Activated CD8-positive, alpha-beta T cell treated with anti-CD3 and anti-CD28 coated beads for 36 hours (primary cell): ENCODE measurements around the gene KLHL17. TPM values are rescaled to one million over a fixed set of nuclear protein-coding genes. Genes with fewer than 3 reads are reported as not detected.
"Not testable (repeated sequence)": the region's sequence is repeated elsewhere in the genome, so short reads cannot be mapped to it uniquely, and the experiment has no call there.

Experiments
- ATAC-seq: fragments of 200-7000 bp; cut with Tn5 transposase; one replicate; pipeline ENCODE4 v1.10.0; 2021; ENCODE audit warnings: mild to moderate bottlenecking, moderate library complexity
- CTCF ChIA-PET: fragments of 350-600 bp; sonication (Branson Sonifier 250); formaldehyde crosslinking; loops from one replicate; lab custom pipeline; 2021; ENCODE audit warnings: antibody characterized with exemption; lab: Charles Lee
- POLR2A ChIA-PET: fragments of 350-600 bp; sonication (Branson Sonifier 250); formaldehyde crosslinking; loops from one replicate; lab custom pipeline; 2021; ENCODE audit warnings: antibody characterized with exemption; lab: Charles Lee
- DNase-seq: peaks from one replicate; pipeline ENCODE4 v3.0.0-alpha.2; 2020
- H3K27ac Mint-ChIP-seq: one replicate; pipeline ENCODE4 v1.8.0; 2021; ENCODE audit warnings: mild to moderate bottlenecking, mixed read lengths
- H3K27me3 Mint-ChIP-seq: one replicate; pipeline ENCODE4 v1.8.0; 2021; ENCODE audit warnings: mixed read lengths
- H3K36me3 Mint-ChIP-seq: one replicate; pipeline ENCODE4 v1.8.0; 2021; ENCODE audit warnings: low read depth, mixed read lengths
- H3K4me1 Mint-ChIP-seq: one replicate; pipeline ENCODE4 v1.8.0; 2021; ENCODE audit warnings: low read depth, mixed read lengths
- H3K4me3 Mint-ChIP-seq: one replicate; pipeline ENCODE4 v1.8.0; 2021; ENCODE audit warnings: mild to moderate bottlenecking, moderate library complexity, mixed read lengths
- H3K9me3 Mint-ChIP-seq: one replicate; pipeline ENCODE4 v1.8.0; 2021; ENCODE audit warnings: mixed read lengths
- intact Hi-C: fragments of 100-400 bp; cut with micrococcal nuclease; formaldehyde crosslinking; loops from one replicate; pipeline ENCODE4 v1.10.0; 2022
- total RNA-seq, 2 experiments: library from RNA; stranded (reverse); gene quantifications; one replicate each; pipeline ENCODE4 v1.2.3, GENCODE V29; 2021
- TF ChIP-seq, protein P1 (sequence below): fragments of 200-600 bp; IDR thresholded peaks from one replicate; pipeline ENCODE4 v1.8.0; 2022; ENCODE audit warnings: antibody characterized with exemption, mild to moderate bottlenecking

Gene KLHL17
- total RNA-seq, 2 experiments from 2014 or later, result 27.8 to 31.2 TPM

DNA sequence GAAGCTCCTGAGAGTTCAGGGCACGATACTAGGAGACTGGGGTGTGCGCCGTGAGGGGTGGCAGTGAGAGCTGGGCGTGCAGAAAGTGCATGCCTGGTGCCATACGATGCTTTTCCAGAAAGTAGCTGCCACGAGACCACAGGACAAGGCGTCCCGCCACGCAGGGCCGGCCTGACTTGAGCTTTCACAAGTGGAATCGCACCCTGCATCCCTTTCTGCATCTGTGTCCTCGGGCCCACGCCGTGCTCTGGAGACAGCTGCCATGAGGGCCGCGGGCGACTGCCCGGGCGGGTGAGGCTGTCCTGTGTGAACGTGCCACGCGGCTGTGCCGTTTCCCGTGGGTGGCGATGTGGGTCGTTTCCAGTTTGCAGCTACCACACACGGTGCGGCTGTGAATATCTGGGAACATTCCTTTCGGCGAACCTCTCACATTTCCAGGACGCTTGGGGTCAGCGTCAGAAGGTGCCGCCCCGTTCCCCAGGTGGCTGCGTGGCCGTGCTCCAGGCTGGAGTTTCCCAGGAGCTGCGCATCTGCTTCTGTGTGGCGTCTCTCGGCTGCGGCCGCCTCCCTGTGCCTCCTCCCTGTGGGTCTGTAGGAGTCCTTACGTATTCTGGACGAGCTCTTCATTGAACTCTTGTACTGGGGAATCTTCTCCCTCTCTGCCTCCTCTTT, 22.5 kb downstream of the KLHL17 start:
- intact Hi-C loops, result no loop called here

DNA sequence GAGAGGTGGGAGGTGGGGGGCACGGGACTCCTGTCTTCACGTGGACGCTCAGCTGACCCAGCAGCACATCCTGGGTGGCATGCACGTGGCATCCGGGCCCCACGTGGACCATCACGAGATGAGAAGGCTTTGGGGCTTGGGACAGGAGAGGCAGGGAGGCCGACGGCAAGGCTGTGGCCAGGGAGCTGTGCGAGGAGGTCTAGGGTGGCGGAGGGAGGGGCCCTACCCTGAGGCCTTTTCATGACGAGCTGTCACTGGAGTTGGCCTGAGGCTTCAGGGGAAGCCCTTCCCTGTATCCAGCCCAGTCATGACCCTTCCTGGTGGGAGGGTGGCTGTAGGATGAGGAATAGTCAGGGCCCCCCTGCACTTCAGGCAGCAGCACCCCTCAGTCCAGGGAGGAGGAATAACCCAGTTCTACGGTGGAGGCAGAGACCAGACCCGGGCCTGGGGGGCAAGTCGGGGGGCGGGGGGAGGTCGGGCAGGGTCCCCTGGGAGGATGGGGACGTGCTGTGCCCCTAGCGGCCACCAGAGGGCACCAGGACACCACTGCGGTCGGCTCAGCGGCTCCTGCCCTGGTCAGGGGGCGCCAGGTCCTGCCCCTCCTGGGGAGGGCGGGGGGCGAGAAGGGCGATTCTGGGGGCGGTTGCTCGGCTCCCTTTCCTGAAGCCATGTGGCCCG, 23.6 kb downstream of the KLHL17 start:
- Mint-ChIP-seq H3K9me3 (no peaks in the 10 kb centered on the region), H3K36me3 (no peaks in the 10 kb centered on the region), H3K27me3 (peaks cover 27% of the 10 kb centered on the region), H3K27ac (no peak overlapping the region), H3K4me1 (no peaks in the 10 kb centered on the region), H3K4me3 (no peak overlapping the region)
- ChIA-PET POLR2A (interaction anchor here (1.0 to 1.2 kb wide), 2 partner anchors 12 to 33 kb away, joined by 3 to 4 read pairs; no protein-coding TSS in a partner anchor), CTCF (interaction anchor here (0.6 to 4.6 kb wide), 32 partner anchors 10 to 458 kb away, joined by 3 to 37 read pairs (median 4); partner anchors contain the start of genes C1orf159, HES4, ISG15 and PLEKHN1)
- intact Hi-C loops, result no loop called here
- ATAC-seq (peak; percentile 93), DNase-seq (peak; percentile 73)
- TF ChIP-seq, protein P1, sequence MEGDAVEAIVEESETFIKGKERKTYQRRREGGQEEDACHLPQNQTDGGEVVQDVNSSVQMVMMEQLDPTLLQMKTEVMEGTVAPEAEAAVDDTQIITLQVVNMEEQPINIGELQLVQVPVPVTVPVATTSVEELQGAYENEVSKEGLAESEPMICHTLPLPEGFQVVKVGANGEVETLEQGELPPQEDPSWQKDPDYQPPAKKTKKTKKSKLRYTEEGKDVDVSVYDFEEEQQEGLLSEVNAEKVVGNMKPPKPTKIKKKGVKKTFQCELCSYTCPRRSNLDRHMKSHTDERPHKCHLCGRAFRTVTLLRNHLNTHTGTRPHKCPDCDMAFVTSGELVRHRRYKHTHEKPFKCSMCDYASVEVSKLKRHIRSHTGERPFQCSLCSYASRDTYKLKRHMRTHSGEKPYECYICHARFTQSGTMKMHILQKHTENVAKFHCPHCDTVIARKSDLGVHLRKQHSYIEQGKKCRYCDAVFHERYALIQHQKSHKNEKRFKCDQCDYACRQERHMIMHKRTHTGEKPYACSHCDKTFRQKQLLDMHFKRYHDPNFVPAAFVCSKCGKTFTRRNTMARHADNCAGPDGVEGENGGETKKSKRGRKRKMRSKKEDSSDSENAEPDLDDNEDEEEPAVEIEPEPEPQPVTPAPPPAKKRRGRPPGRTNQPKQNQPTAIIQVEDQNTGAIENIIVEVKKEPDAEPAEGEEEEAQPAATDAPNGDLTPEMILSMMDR, result peak; percentile 99

More for the DNA sequence above, 22.5 kb downstream of the KLHL17 start:
- Mint-ChIP-seq H3K9me3 (no peaks in the 10 kb centered on the region), H3K4me1 (peaks cover 4% of the 10 kb centered on the region), H3K27me3 (peaks cover 26% of the 10 kb centered on the region), H3K36me3 (no peaks in the 10 kb centered on the region), H3K4me3 (no peak overlapping the region), H3K27ac (no peak overlapping the region)
- ATAC-seq (no peak), DNase-seq (no peak)
- POLR2A ChIA-PET, result interaction anchor here (1.0 to 1.7 kb wide), 4 partner anchors 13 to 34 kb away, joined by 3 to 4 read pairs (median 4); partner anchors contain the start of gene ISG15
- CTCF ChIA-PET, result interaction anchor here (0.7 to 4.6 kb wide), 13 partner anchors 11 to 308 kb away, joined by 3 to 37 read pairs (median 5); partner anchors contain the start of genes ISG15 and PLEKHN1
- TF ChIP-seq, protein P1, result no peak

DNA sequence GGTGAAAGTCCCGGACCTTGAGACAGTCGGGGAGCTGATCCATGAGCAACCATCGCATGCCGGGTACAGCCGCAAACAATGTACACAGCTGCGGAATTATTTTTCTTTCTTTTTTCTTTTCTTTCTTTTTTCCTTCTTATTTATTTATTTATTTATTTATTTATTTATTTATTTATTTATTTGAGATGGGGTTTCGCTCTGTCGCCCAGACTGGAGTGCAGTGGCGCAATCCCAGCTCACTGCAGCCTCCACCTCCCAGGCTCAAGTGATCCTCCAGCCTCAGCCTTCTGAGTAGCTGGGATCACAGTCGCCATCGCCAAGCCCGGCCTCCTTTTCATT, 24.1 kb downstream of the KLHL17 start:
- POLR2A ChIA-PET, result interaction anchor here (1.5 kb wide), 1 partner anchor 13 kb away, joined by 3 read pairs; no protein-coding TSS in a partner anchor
- intact Hi-C loops, result no loop called here
- no peak overlapping the region for H3K4me3 Mint-ChIP-seq

DNA sequence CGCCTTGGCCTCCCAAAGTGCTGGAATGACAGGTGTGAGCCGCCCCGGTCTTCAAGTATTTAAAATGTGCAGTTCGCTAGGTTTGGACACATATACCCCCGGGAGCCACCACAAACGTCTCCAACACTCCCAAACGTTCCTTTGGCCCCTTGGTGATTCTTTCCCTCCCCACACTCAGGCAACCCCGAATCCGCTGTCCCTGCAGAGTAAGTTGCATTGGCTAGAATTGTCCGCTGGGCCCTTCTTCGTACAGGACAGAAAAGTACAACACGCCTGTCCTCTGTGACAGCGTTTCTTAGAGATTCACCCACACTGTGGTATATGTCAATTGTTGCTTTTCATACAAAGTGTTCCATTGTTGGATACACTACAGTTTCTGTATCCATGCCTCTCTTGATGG, 24.7 kb downstream of the KLHL17 start:
- ATAC-seq, result no peak
- no peak for DNase-seq
- Mint-ChIP-seq H3K27ac (no peak overlapping the region), H3K4me3 (no peak overlapping the region), H3K27me3 (peaks cover 33% of the 10 kb centered on the region), H3K4me1 (no peaks in the 10 kb centered on the region), H3K36me3 (no peaks in the 10 kb centered on the region), H3K9me3 (no peaks in the 10 kb centered on the region)
- ChIA-PET CTCF (interaction anchor here (0.9 to 4.6 kb wide), 12 partner anchors 8 to 306 kb away, joined by 3 to 37 read pairs (median 8); partner anchors contain the start of gene PLEKHN1), POLR2A (interaction anchor here (1.5 kb wide), 1 partner anchor 12 kb away, joined by 3 read pairs; no protein-coding TSS in a partner anchor)
- TF ChIP-seq, protein P1, result no peak
- intact Hi-C loops, result no loop called here

More for the DNA sequence above, 24.1 kb downstream of the KLHL17 start:
- Mint-ChIP-seq H3K36me3 (no peaks in the 10 kb centered on the region), H3K4me1 (no peaks in the 10 kb centered on the region), H3K27ac (no peak overlapping the region), H3K9me3 (no peaks in the 10 kb centered on the region), H3K27me3 (peaks cover 30% of the 10 kb centered on the region)
- TF ChIP-seq, protein P1, result peak; percentile 77
- no peak for DNase-seq
- no peak for ATAC-seq
- CTCF ChIA-PET, result interaction anchor here (0.6 to 4.6 kb wide), 26 partner anchors 9 to 457 kb away, joined by 3 to 37 read pairs (median 4); partner anchors contain the start of genes C1orf159, HES4 and PLEKHN1

DNA sequence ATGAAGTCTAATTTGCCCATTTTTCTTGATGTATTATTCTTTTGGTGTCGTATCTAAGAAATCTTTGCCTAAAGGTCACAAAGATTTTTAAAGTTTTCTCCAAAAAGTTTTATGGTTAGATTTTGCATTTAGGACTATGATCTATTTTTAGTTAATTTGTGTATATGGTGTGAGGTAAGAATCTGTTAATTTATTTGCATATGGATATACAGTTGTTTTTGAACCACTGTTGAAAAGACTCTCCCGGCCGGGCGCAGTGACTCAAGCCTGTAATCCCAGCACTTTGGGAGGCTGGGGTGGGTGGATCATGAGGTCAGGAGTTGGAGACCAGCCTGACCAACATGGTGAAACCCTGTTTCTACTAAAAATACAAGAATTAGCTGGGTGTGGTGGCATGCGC, 27.7 kb downstream of the KLHL17 start:
- ATAC-seq, POLR2A ChIA-PET, H3K27ac Mint-ChIP-seq, H3K36me3 Mint-ChIP-seq, intact Hi-C loops, H3K4me3 Mint-ChIP-seq, H3K9me3 Mint-ChIP-seq, DNase-seq: not testable (repeated sequence)
- Mint-ChIP-seq H3K27me3 (peaks cover 41% of the 10 kb centered on the region), H3K4me1 (peaks cover 13% of the 10 kb centered on the region)
- CTCF ChIA-PET, result interaction anchor here (3.1 kb wide), 1 partner anchor 14 kb away, joined by 22 read pairs; no protein-coding TSS in a partner anchor

DNA sequence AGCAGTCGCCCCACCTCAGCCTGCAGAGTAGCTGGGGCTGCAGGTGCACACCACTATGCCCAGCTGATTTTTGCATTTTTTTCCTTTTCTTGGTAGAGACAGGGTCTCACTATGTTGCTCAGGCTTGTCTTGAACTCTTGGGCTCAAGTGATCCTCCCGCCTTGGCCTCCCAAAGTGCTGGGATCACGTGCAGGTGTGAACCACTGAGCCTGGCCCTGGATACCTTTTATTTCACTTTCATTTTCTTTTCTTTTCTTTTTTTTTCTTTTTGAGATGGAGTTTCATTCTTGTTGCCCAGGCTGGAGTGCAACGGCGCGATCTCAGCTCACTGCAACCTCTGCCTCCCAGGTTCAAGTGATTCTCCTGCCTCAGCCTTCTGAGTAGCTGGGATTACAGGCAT, 30.9 kb downstream of the KLHL17 start:
- DNase-seq, H3K27ac Mint-ChIP-seq, H3K4me3 Mint-ChIP-seq, intact Hi-C loops, ATAC-seq, POLR2A ChIA-PET, H3K36me3 Mint-ChIP-seq, H3K9me3 Mint-ChIP-seq: not testable (repeated sequence)
- H3K27me3 Mint-ChIP-seq, result peaks cover 33% of the 10 kb centered on the region
- peaks cover 20% of the 10 kb centered on the region for H3K4me1 Mint-ChIP-seq
- CTCF ChIA-PET, result interaction anchor here (3.9 to 4.2 kb wide), 2 partner anchors 8 to 12 kb away, joined by 29 to 37 read pairs; no protein-coding TSS in a partner anchor
